Endodermal cell (in vitro differentiated cells): ENCODE results near the gene KMT2E. TPM values are rescaled to one million over a fixed set of nuclear protein-coding genes. Genes with fewer than 3 reads are reported as not detected.

Experiments
- DNase-seq: peaks from one replicate; pipeline ENCODE4 v3.0.0-alpha.2; 2017
- H3K27ac ChIP-seq: 2 replicates; pipeline ENCODE4 v1.5.1; 2013; ENCODE audit warnings: mild to moderate bottlenecking, low read depth, low read length, moderate library complexity
- H3K27me3 ChIP-seq: 2 replicates; pipeline ENCODE4 v1.6.1; 2013; ENCODE audit warnings: mild to moderate bottlenecking, low read length, moderate library complexity; ENCODE audit not compliant: insufficient read depth, control insufficient read depth, poor library complexity, severe bottlenecking
- H3K36me3 ChIP-seq: 2 replicates; pipeline ENCODE4 v1.7.0; 2013; ENCODE audit warnings: mild to moderate bottlenecking, low read length, moderate library complexity; ENCODE audit not compliant: control insufficient read depth, insufficient read depth
- H3K4me1 ChIP-seq: one replicate; pipeline ENCODE4 v1.7.0; 2013; ENCODE audit warnings: low read length; ENCODE audit not compliant: control insufficient read depth, insufficient read depth
- H3K4me3 ChIP-seq: 2 replicates; pipeline ENCODE4 v1.5.1; 2013; ENCODE audit warnings: mild to moderate bottlenecking, low read length, moderate library complexity
- H3K9ac ChIP-seq: 2 replicates; pipeline ENCODE4 v1.6.1; 2013; ENCODE audit warnings: mild to moderate bottlenecking, low read length, moderate library complexity; ENCODE audit not compliant: poor library complexity, severe bottlenecking; ENCODE audit errors: extremely low read depth
- H3K9me3 ChIP-seq: 2 replicates; pipeline ENCODE4 v1.6.1; 2013; ENCODE audit warnings: mild to moderate bottlenecking, low read length, moderate library complexity; ENCODE audit not compliant: control insufficient read depth
- H3K27ac Mint-ChIP-seq: 2 replicates; pipeline ENCODE4 v1.8.0; 2020; ENCODE audit warnings: mixed read lengths
- H3K27me3 Mint-ChIP-seq: 2 replicates; pipeline ENCODE4 v1.8.0; 2021; ENCODE audit warnings: mild to moderate bottlenecking, mixed read lengths; ENCODE audit not compliant: insufficient read depth
- H3K36me3 Mint-ChIP-seq: 2 replicates; pipeline ENCODE4 v1.8.0; 2020; ENCODE audit warnings: low read depth, mixed read lengths
- H3K4me1 Mint-ChIP-seq: 2 replicates; pipeline ENCODE4 v1.8.0; 2020; ENCODE audit warnings: mixed read lengths
- H3K4me3 Mint-ChIP-seq: 2 replicates; pipeline ENCODE4 v1.8.0; 2020; ENCODE audit warnings: mild to moderate bottlenecking, moderate library complexity, mixed read lengths
- H3K9me3 Mint-ChIP-seq: 2 replicates; pipeline ENCODE4 v1.8.0; 2020; ENCODE audit warnings: mild to moderate bottlenecking, mixed read lengths
- WGBS, 2 experiments: methylation state at CpG; one replicate each; pipeline versions ENCODE4 v1.1.5 to v1.1.7; 2013; ENCODE audit warnings: missing lambda C conversion rate in 2 of 2, mixed read lengths in 1 of 2; ENCODE audit not compliant: insufficient coverage in 1 of 2, insufficient read length in 1 of 2; 5-methylcytosine and 5-hydroxymethylcytosine counted together
- total RNA-seq, 2 donors: library from RNA; stranded (reverse); fragmentation: NEBNext Ultra II Directional in 1 of 2; extraction: Animal tissue kit (Norgen Biotek cat#: 25700) in 1 of 2; gene quantifications; 2 replicates in 1 of 2; 3 replicates in 1 of 2; pipeline ENCODE4 v1.2.1, GENCODE V29; 2021
- TF ChIP-seq, protein P1 (sequence below): fragments of 200-600 bp; sonication (generic); conservative IDR thresholded peaks from 2 replicates; pipeline ENCODE4 v1.5.0; 2021; ENCODE audit warnings: antibody characterized with exemption, mild to moderate bottlenecking

KMT2E gene
- total RNA-seq, 2 donors from 2014 or later = 65.7 to 70.4 TPM

GRCh38 chr7:105112440-105113418 lies 98.7 kb downstream of the KMT2E start:
- no peaks in the 10 kb centered on the region for H3K9me3 ChIP-seq
- no peak for DNase-seq
- H3K9me3 Mint-ChIP-seq = no peaks in the 10 kb centered on the region
- TF ChIP-seq, protein P1, sequence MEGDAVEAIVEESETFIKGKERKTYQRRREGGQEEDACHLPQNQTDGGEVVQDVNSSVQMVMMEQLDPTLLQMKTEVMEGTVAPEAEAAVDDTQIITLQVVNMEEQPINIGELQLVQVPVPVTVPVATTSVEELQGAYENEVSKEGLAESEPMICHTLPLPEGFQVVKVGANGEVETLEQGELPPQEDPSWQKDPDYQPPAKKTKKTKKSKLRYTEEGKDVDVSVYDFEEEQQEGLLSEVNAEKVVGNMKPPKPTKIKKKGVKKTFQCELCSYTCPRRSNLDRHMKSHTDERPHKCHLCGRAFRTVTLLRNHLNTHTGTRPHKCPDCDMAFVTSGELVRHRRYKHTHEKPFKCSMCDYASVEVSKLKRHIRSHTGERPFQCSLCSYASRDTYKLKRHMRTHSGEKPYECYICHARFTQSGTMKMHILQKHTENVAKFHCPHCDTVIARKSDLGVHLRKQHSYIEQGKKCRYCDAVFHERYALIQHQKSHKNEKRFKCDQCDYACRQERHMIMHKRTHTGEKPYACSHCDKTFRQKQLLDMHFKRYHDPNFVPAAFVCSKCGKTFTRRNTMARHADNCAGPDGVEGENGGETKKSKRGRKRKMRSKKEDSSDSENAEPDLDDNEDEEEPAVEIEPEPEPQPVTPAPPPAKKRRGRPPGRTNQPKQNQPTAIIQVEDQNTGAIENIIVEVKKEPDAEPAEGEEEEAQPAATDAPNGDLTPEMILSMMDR = no peak
- peak overlapping the region; percentile 64 for H3K27ac Mint-ChIP-seq
- no peak overlapping the region for H3K4me3 ChIP-seq
- peaks cover 96% of the 10 kb centered on the region for H3K36me3 ChIP-seq
- H3K27me3 ChIP-seq = no peaks in the 10 kb centered on the region
- no peak overlapping the region for H3K4me3 Mint-ChIP-seq
- H3K9ac ChIP-seq = no peak overlapping the region
- no peaks in the 10 kb centered on the region for H3K4me1 ChIP-seq
- no peak overlapping the region for H3K27ac ChIP-seq
- no peaks in the 10 kb centered on the region for H3K4me1 Mint-ChIP-seq
- H3K36me3 Mint-ChIP-seq = peaks cover 76% of the 10 kb centered on the region
- 91 to 100% methylated on average over 2 to 11 of the region's 11 CpGs for WGBS, 2 experiments
- H3K27me3 Mint-ChIP-seq = no peaks in the 10 kb centered on the region

GRCh38 chr7:105118612-105119600 lies 104.9 kb downstream of the KMT2E start:
- Histone ChIP-seq H3K9ac (no peak overlapping the region), H3K4me3 (no peak overlapping the region), H3K27me3 (no peaks in the 10 kb centered on the region), H3K27ac (peak overlapping the region; percentile 40), H3K36me3 (peaks cover 59% of the 10 kb centered on the region), H3K9me3 (no peaks in the 10 kb centered on the region), H3K4me1 (peaks cover 6% of the 10 kb centered on the region)
- Mint-ChIP-seq H3K27me3 (no peaks in the 10 kb centered on the region), H3K9me3 (no peaks in the 10 kb centered on the region), H3K27ac (no peak overlapping the region), H3K4me3 (no peak overlapping the region), H3K4me1 (no peaks in the 10 kb centered on the region), H3K36me3 (peaks cover 31% of the 10 kb centered on the region)
- DNase-seq = no peak
- TF ChIP-seq, protein P1 = no peak
- WGBS, 2 experiments = 82 to 86% methylated on average over 6 to 9 of the region's 9 CpGs

DNA sequence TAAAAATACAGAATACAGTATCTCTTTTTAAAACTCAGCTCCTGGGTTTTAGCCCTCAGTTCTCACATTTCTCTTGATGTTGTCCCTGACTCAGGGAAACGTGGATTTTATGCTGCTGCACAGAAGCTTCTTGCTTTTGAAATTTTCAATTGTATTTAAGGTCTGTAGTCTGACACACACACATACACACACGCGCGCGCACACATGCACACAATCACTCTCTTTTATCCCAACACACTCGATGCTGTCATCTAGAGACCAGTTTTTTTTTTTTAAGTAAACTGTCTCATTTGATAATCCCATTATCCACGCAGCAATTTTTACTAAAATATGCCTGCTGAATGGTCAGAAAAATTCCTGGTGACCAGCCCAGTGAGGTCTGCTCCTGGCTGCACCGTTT lies 108.6 kb downstream of the KMT2E start:
- H3K4me3 ChIP-seq = no peak overlapping the region
- H3K27ac ChIP-seq = no peak overlapping the region
- no peaks in the 10 kb centered on the region for H3K27me3 ChIP-seq
- H3K9me3 ChIP-seq = no peaks in the 10 kb centered on the region
- 91 to 95% methylated on average over 6 to 8 of the region's 8 CpGs for WGBS, 2 experiments
- H3K4me1 Mint-ChIP-seq = no peaks in the 10 kb centered on the region
- peaks cover 38% of the 10 kb centered on the region for H3K36me3 ChIP-seq
- no peak overlapping the region for H3K4me3 Mint-ChIP-seq
- H3K4me1 ChIP-seq = peaks cover 6% of the 10 kb centered on the region
- peaks cover 27% of the 10 kb centered on the region for H3K36me3 Mint-ChIP-seq
- DNase-seq = no peak
- no peaks in the 10 kb centered on the region for H3K9me3 Mint-ChIP-seq
- TF ChIP-seq, protein P1 = no peak
- no peaks in the 10 kb centered on the region for H3K27me3 Mint-ChIP-seq
- H3K9ac ChIP-seq = no peak overlapping the region
- no peak overlapping the region for H3K27ac Mint-ChIP-seq
